ENCODE measurements around the gene AFG1L. TPM values are rescaled to one million over a fixed set of nuclear protein-coding genes. Genes with fewer than 3 reads are reported as not detected.

The AFG1L gene
- polyA plus RNA-seq, 1 of the 3 experiments (the other 2 are of a cell fraction), result 0.71 TPM

DNA sequence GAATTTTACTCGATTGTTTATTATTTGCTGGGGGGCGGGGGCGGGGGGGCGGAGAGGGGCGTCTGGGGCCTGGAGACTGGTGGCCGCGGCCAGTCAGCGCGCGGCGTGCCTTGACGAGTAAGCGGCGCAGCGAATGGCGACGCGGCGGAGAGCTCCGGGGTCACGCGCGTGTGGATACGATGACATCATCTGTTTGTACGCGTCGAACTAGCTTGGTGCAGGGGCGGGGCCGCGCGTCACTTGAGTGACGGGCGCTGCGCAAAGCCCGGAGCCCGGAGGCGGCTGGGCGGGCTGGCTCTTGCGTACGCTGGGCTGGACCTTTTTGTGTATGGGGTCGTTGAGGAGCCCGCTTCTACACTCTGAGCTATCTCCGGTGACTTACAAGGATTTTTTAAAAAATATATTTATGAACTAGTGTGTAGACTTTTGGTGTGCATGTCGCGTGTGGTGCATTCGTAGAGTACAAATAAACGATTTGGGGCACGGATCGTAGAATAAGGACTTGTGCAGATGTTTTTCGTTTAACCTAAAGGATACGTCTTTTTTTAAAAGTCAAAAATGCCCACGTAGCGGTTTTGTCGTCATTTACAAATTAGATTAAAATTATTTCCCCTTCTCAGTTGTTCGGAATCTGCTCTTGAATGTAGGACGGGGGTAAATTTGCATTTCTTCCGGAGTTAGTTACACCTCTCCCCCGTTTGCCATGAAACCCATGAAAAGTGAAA is 263.7 kb downstream of the AFG1L start:
- Histone ChIP-seq H2AFZ (ENCODE audit: low read depth) (peak overlapping the region; percentile 90), H3K4me3 (ENCODE audit: low read depth in 2 of 2, low read length in 1 of 2) (peak overlapping the region; percentile 91 to 96), H3K9me2 (no peaks in the 10 kb centered on the region), H3K4me1 (ENCODE audit: control insufficient read depth in 1 of 2, insufficient read depth in 2 of 2, low read depth in 1 of 2, low read length in 1 of 2) (peaks cover 0 to 20% of the 10 kb centered on the region in 2 experiments; a peak in 2 of 4 replicates), H3K4me2 (peak overlapping the region; percentile 81), H3F3A (replicated peaks; ENCODE audit: insufficient read depth) (peaks cover 10% of the 10 kb centered on the region), H3K27ac (ENCODE audit: low read depth in 2 of 2, low read length in 1 of 2) (peak overlapping the region; percentile 97 to 98), H3K79me2 (ENCODE audit: insufficient read depth) (peaks cover 21% of the 10 kb centered on the region), H3K9ac (peak overlapping the region; percentile 85), H3K36me3 (replicated peaks in 1 of 2; ENCODE audit: control insufficient read depth in 1 of 2, insufficient read depth in 2 of 2, low read length in 1 of 2) (peaks cover 0 to 3% of the 10 kb centered on the region in 2 experiments), H3K27me3 (ENCODE audit: insufficient read depth) (no peaks in the 10 kb centered on the region), H3K9me3 (0 out of 2 replicates have a peak, but pooled peaks cover 3% of the 10 kb centered on the region), H4K20me1 (ENCODE audit: insufficient read depth) (peaks cover 17% of the 10 kb centered on the region; the same call in 1 of the 2 replicates)
- CTCF ChIA-PET, result interaction anchor here (0.7 to 7.1 kb wide), 9 partner anchors 15 to 515 kb away, joined by 3 to 52 read pairs (median 6); partner anchors contain the start of gene ARMC2
- POLR2A ChIA-PET, result interaction anchor here (0.6 to 4.8 kb wide), 7 partner anchors 157 to 536 kb away, joined by 3 to 69 read pairs (median 3); partner anchors contain the start of genes ARMC2 and SESN1
- DNase-seq, result peak; percentile 89
- WGBS (ENCODE audit: low lambda C conversion rate), result 1% methylated on average over 54 of the region's 58 CpGs
- TF ChIP-seq RAD21 (IDR thresholded peaks at IDR 0.05; ENCODE audit: low read length), result peak; percentile 29; the same call in 1 of the 2 replicates
- TF ChIP-seq, protein P1, sequence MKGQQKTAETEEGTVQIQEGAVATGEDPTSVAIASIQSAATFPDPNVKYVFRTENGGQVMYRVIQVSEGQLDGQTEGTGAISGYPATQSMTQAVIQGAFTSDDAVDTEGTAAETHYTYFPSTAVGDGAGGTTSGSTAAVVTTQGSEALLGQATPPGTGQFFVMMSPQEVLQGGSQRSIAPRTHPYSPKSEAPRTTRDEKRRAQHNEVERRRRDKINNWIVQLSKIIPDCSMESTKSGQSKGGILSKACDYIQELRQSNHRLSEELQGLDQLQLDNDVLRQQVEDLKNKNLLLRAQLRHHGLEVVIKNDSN (IDR thresholded peaks at IDR 0.05; ENCODE audit: borderline replicate concordance, low read depth), result peak; percentile 69; the same call in 1 of the 2 replicates
- TF ChIP-seq, protein P2, sequence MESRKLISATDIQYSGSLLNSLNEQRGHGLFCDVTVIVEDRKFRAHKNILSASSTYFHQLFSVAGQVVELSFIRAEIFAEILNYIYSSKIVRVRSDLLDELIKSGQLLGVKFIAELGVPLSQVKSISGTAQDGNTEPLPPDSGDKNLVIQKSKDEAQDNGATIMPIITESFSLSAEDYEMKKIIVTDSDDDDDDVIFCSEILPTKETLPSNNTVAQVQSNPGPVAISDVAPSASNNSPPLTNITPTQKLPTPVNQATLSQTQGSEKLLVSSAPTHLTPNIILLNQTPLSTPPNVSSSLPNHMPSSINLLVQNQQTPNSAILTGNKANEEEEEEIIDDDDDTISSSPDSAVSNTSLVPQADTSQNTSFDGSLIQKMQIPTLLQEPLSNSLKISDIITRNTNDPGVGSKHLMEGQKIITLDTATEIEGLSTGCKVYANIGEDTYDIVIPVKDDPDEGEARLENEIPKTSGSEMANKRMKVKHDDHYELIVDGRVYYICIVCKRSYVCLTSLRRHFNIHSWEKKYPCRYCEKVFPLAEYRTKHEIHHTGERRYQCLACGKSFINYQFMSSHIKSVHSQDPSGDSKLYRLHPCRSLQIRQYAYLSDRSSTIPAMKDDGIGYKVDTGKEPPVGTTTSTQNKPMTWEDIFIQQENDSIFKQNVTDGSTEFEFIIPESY (IDR thresholded peaks at IDR 0.05; ENCODE audit: borderline replicate concordance, low read depth), result no peak
- no peak for TF ChIP-seq EZH2phosphoT487 (IDR thresholded peaks at IDR 0.05; ENCODE audit: borderline replicate concordance, low read depth)
- TF ChIP-seq ELF1 (IDR thresholded peaks at IDR 0.05), result 0 out of 2 replicates have a peak, but pooled peaks have one; percentile 11
- TF ChIP-seq, protein P3, sequence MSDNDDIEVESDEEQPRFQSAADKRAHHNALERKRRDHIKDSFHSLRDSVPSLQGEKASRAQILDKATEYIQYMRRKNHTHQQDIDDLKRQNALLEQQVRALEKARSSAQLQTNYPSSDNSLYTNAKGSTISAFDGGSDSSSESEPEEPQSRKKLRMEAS (IDR thresholded peaks at IDR 0.05; ENCODE audit: low read depth), result peak; percentile 88
- TF ChIP-seq SIN3A (IDR thresholded peaks at IDR 0.05; ENCODE audit: borderline replicate concordance, low read depth, low read length), result peak; percentile 90; the same call in 1 of the 2 replicates
- TF ChIP-seq TAF1 (IDR thresholded peaks at IDR 0.05; ENCODE audit: borderline replicate concordance, low read depth, low read length), result peak; percentile 65; the same call in 1 of the 2 replicates
- peak; percentile 81 for TF ChIP-seq RFX5 (IDR thresholded peaks at IDR 0.05; ENCODE audit: low read length)
- peak; percentile 18; the same call in 1 of the 2 replicates for TF ChIP-seq TCF12 (IDR thresholded peaks at IDR 0.05)
- no peak for TF ChIP-seq FOXM1 (IDR thresholded peaks at IDR 0.05; ENCODE audit: low read depth)
- TF ChIP-seq, protein P4, sequence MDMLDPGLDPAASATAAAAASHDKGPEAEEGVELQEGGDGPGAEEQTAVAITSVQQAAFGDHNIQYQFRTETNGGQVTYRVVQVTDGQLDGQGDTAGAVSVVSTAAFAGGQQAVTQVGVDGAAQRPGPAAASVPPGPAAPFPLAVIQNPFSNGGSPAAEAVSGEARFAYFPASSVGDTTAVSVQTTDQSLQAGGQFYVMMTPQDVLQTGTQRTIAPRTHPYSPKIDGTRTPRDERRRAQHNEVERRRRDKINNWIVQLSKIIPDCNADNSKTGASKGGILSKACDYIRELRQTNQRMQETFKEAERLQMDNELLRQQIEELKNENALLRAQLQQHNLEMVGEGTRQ (IDR thresholded peaks at IDR 0.05; ENCODE audit: borderline replicate concordance, low read depth, low read length), result 0 out of 2 replicates have a peak, but pooled peaks have one; percentile 8
- TF ChIP-seq, protein P5, sequence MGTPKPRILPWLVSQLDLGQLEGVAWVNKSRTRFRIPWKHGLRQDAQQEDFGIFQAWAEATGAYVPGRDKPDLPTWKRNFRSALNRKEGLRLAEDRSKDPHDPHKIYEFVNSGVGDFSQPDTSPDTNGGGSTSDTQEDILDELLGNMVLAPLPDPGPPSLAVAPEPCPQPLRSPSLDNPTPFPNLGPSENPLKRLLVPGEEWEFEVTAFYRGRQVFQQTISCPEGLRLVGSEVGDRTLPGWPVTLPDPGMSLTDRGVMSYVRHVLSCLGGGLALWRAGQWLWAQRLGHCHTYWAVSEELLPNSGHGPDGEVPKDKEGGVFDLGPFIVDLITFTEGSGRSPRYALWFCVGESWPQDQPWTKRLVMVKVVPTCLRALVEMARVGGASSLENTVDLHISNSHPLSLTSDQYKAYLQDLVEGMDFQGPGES (IDR thresholded peaks at IDR 0.05; ENCODE audit: low read depth, low read length), result 0 out of 2 replicates have a peak, but pooled peaks have one; percentile 27
- TF ChIP-seq JUND (IDR thresholded peaks at IDR 0.05), result peak; percentile 54
- TF ChIP-seq FOSL2 (IDR thresholded peaks at IDR 0.05; ENCODE audit: borderline replicate concordance, low read depth), result 0 out of 2 replicates have a peak, but pooled peaks have one; percentile 16
- TF ChIP-seq CHD2 (IDR thresholded peaks at IDR 0.05; ENCODE audit: low read length, partially characterized antibody), result peak; percentile 69
- TF ChIP-seq RCOR1 (IDR thresholded peaks at IDR 0.05; ENCODE audit: low read length), result no peak
- 0 out of 2 replicates have a peak, but pooled peaks have one; percentile 1 for TF ChIP-seq NRF1 (IDR thresholded peaks at IDR 0.05; ENCODE audit: low read depth, low read length)
- TF ChIP-seq, protein P6, sequence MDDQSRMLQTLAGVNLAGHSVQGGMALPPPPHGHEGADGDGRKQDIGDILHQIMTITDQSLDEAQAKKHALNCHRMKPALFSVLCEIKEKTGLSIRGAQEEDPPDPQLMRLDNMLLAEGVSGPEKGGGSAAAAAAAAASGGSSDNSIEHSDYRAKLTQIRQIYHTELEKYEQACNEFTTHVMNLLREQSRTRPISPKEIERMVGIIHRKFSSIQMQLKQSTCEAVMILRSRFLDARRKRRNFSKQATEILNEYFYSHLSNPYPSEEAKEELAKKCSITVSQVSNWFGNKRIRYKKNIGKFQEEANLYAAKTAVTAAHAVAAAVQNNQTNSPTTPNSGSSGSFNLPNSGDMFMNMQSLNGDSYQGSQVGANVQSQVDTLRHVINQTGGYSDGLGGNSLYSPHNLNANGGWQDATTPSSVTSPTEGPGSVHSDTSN (IDR thresholded peaks at IDR 0.05), result peak; percentile 99
- peak; percentile 28; the same call in 1 of the 2 replicates for TF ChIP-seq SMC3 (IDR thresholded peaks at IDR 0.05; ENCODE audit: low read depth, low read length)

Data from SK-N-SH (cell line).